Midbrain (tissue), 1 donor: ENCODE results near the gene NSG1.
"Not testable (repeated sequence)": the region's sequence is repeated elsewhere in the genome, so short reads cannot be mapped to it uniquely, and the experiment has no call there.

Experiments used
- DNase-seq: peaks from one replicate; lab custom pipeline; 2025; lab: John Stamatoyannopoulos, UW

The NSG1 gene

DNA sequence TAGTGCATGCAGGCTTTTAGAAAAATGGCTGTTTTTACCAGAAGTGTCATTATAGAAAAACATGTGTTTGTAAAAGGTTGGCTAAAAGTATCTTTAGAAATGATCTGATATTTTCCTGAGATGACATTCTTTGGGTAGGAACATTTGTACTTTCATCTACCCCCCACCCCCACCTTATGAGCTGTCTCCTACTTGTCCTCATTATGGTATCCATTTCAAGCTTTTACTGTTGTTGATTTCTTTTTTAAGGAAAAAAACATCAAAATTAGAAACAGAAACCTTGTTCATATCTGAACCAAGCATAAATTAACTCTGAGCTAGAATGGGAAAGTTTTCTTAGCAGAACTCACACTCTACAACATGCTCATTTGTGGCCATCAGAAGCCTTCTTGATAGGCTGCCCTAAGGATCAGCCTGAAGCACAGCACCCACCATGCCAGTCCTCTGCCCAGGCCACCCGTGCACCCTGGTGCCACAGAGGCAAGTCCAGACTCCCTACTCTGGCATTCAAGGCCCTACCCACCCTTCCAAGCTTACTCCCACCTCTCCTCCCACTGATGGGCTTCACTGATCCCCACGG is 49.4 kb downstream of the NSG1 start:
- DNase-seq, result no peak

GRCh38 chr4:4437798-4438470 is 51.0 kb downstream of the NSG1 start:
- no peak for DNase-seq

DNA sequence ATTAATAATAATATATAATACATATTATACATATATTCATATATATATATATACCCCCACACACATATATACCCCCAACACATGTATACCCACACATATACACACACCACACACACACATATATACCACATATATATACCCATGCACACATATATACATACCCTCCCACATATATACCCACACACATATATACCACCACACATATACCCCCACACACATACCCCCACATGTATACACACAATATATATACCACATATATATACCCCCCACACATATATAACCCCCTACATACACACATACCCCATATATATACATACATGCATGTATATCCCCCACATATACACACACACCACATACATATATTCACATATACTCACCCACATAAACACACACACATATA is 52.0 kb downstream of the NSG1 start:
- DNase-seq, result no peak

GRCh38 chr4:4439782-4440181 is 52.9 kb downstream of the NSG1 start:
- no peak for DNase-seq

GRCh38 chr4:4440333-4441061 is 53.6 kb downstream of the NSG1 start:
- no peak for DNase-seq

DNA sequence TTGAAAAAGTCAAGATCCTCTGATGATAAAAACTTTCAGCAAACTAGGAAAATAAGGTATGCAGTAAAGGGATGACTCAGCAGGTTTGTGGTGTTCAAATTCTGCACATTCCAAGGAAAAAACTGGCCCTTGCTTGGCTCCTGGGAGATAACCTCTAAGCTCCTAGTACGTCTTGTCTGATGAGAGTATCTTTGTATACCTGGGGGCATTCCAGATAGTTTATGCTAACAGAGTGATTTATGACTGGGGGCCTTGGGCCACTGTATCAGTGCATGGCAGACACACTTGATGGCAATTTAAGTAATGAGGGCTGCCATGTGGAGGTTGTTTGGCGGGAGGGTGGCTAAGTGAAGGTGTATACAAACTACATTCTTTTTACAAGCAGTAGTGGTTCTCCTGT is 56.9 kb downstream of the NSG1 start:
- no peak for DNase-seq

GRCh38 chr4:4446434-4446833 is 59.5 kb downstream of the NSG1 start:
- no peak for DNase-seq

GRCh38 chr4:4455210-4455865 is 68.4 kb downstream of the NSG1 start:
- no peak for DNase-seq

DNA sequence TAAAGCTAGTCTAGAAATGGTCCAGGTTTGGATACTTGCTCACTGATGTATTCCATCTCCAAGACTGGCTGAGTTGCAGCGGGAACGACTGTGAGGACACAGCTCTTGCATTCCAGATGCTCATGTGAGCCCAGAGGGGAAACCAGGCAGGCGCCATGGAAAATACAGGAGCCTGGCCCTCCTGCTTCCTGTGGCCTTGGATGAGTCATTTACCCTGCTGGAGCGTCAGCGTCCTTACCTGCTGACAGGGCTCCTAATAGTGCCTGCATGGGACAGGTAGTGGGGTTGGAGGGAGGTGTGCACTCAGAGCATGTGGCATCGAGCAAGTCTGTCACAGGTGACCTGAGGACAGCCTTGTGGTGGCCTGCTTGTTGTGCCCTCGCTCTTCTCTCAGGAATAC is 69.4 kb downstream of the NSG1 start:
- DNase-seq, result no peak

DNA sequence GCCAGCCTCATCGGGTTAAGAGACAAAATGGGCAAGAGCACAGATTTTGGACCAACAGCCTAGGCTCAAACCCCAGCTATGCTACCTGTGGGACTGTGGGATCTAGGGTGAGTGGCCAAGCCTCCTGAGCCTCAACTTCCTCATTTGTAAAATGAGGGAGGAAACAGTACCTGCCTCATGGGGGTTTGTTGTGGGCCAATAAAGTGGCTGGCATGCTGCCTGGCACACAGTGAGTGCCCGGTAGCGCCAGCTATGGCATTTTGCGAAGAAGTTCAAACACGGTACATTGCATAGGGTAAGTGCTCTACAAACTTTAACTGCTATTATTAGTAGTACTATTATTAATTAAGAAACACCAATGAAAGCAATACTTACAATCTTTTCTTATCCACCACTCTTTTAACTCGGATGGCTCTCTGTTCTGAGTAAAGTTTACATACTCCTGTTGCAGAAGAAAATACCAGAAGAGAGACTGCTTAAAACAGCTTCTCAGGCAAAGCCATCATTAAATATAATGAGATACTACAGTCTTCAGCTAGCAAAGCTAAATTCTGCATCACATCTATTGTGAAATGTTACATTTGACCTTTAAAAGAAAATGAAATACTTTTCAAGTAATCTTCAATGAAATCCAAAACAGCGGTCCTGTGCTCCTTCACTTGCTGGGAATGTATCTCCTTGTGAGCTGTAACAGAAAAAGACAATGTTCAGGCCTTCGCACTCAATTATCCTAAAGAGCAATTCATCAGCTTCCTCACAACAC is 70.1 kb downstream of the NSG1 start:
- no peak for DNase-seq

GRCh38 chr4:4457803-4458553 is 71.1 kb downstream of the NSG1 start:
- no peak for DNase-seq

- DNase-seq, result no peak
Observed at GRCh38 chr4:4459181-4459580, 72.3 kb downstream of the NSG1 start.

DNA sequence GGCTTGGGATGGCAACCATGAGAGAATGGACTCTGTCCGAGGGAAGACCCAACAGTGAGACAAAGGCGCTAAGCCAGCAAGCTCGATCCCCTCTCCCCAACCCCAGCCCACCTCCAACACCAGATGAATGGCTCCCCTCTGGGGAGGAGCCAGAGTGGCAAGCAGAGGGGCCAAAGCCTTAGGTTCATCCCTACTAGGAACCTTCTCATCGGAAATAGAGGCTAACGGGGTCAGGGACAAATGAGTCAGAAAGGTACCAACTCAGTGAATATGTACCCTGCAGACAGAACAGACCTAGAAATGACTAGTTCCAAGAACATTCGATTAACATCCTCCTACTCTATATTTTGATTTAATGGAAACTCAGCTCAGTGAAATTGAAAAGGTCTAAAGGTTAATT is 73.9 kb downstream of the NSG1 start:
- no peak for DNase-seq

- DNase-seq, result no peak
Observed at GRCh38 chr4:4461178-4461577, 74.3 kb downstream of the NSG1 start.

DNA sequence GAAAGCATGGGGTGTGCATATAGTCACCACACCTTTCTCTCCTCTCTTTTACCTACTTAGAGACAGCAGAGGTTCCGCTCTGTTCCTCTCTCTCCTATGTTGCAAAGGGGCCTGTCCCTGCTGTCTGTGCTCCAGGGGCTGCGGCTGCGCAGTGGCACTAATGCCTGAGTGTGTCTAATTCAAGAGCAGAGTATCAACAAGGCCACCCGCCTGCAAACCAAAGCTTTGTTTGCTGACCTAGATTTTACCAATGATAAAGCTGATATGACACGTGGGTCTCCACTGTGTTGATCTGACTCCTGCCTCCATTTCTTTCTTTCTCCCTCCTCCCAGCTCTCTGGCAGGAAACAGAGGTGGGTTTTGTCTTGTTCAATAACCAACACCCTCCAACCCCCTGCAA is 74.9 kb downstream of the NSG1 start:
- DNase-seq, result no peak

DNA sequence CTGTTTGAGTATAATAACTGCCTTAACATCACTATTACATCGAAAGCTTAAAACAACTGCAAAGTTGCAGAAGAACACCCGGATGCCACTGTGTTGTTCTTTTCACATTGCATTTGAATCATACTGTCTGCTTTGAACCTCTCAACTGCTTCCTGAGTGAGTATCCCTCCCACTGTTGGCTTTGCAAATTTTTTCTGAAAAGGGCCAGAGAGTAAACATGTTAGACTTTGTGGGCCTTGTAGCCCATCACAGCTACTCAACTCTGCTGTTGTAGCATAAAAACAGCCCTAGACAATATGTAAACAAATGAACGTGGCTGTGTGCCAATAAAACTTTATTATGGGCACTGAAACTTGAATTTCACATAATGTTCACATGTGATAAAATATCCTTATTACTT is 76.1 kb downstream of the NSG1 start:
- no peak for DNase-seq

DNA sequence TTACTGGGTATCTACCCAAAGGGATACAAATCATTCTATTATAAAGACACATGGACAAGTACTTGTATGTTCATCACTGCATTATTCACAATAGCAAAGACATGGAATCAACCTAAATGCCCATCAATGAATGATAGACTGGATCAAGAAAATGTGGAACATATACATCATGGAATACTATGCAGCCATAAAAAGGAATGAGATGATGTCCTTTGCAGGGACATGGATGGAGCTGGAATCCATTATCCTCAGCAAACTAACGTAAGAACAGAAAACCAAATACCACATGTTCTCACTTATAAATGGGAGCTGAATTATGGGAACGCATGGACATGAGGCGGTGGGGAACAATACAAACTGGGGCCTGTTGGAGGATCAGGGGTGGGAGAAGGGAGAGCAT is 78.3 kb downstream of the NSG1 start:
- not testable (repeated sequence) for DNase-seq
